ENCODE measurements around the gene GNGT2.

Gene GNGT2

DNA sequence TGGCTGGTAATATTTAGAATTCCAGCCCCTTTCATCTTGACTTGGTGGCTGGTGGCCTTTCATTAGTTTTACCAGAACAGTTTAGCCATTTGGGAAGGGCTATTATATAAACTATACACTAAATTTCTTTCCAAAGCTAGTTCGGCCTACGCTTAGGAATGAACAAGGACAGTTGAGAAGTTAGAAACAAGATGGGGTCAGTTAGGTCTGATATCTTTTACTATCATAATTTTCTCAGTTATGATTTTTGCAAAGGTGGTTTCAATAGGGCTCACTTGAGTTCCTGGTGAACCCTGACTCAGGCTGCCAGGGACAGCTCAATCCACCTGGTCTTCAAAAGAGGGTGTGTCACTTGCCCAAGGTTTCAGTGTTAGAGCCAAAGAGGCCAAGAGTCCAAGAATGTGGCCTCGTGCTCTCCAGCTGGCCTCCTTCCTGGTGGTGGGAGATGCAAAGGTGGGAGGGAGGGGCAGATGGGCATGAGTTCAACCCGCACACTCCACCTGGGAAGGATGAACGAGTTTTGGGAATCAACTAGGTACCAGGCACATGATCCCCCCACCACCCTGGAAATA is 24.2 kb upstream of the GNGT2 start:
- H3K27me3 ChIP-seq (replicated peaks; ENCODE audit: control insufficient read depth, insufficient read depth, low read length) = no peaks in the 10 kb centered on the region; the same call in 1 of the 2 replicates
- no peak for DNase-seq (ENCODE audit: extremely low read depth, insufficient read length)
- TF ChIP-seq CTCF (IDR thresholded peaks at IDR 0.05; ENCODE audit: insufficient read depth, low read length, poor library complexity, severe bottlenecking) = no peak

DNA sequence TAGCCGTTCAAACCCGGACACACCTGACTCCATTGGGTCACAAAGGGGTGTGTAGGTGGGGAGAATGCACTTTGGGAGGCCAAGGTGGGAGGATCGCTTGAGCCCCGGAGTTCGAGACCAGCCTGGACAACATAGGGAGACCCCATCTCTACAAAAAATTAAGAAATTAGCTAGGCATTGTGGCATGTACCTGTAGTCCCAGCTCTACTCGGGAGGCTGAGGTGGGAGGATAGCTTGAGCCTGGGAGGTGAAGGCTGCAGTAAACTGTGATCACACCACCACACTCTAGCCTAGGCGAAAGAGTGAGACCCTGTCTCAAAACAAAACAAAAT is 21.2 kb upstream of the GNGT2 start:
- no peak for TF ChIP-seq CTCF (IDR thresholded peaks at IDR 0.05; ENCODE audit: insufficient read depth, low read length, poor library complexity, severe bottlenecking)
- Histone ChIP-seq H3K27me3 (replicated peaks; ENCODE audit: control insufficient read depth, insufficient read depth, low read length) (no peaks in the 10 kb centered on the region; the same call in 1 of the 2 replicates), H3K4me3 (replicated peaks; ENCODE audit: low read depth, low read length) (peak overlapping the region; percentile 79), H3K36me3 (ENCODE audit: control insufficient read depth, insufficient read depth, low read length) (no peaks in the 10 kb centered on the region)
- no peak for DNase-seq (ENCODE audit: extremely low read depth, insufficient read length)

More for the DNA sequence above, 24.2 kb upstream of the GNGT2 start:
- no peak overlapping the region for H3K4me3 ChIP-seq (replicated peaks; ENCODE audit: low read depth, low read length)
- H3K36me3 ChIP-seq (ENCODE audit: control insufficient read depth, insufficient read depth, low read length) = no peaks in the 10 kb centered on the region

- DNase-seq (ENCODE audit: extremely low read depth, insufficient read length) = peak; percentile 89
- peak within 1 kb of the TSS; percentile 79 for H3K4me3 ChIP-seq (replicated peaks; ENCODE audit: low read depth, low read length)
- TF ChIP-seq CTCF (IDR thresholded peaks at IDR 0.05; ENCODE audit: insufficient read depth, low read length, poor library complexity, severe bottlenecking) = no peak
- H3K36me3 ChIP-seq (ENCODE audit: control insufficient read depth, insufficient read depth, low read length) = no peaks in the 10 kb centered on the region; the same call in 1 of the 2 replicates
- no peaks in the 10 kb centered on the region; the same call in 1 of the 2 replicates for H3K27me3 ChIP-seq (replicated peaks; ENCODE audit: control insufficient read depth, insufficient read depth, low read length)
These were observed 20.5 kb upstream of the GNGT2 start, which contains the start of gene PHOSPHO1 for GRCh38 chr17:49230636-49231562. Gene PHOSPHO1 (minus strand): TSS chr17:49230787. CDS start chr17:49226691, 4,096 bp downstream.

DNA sequence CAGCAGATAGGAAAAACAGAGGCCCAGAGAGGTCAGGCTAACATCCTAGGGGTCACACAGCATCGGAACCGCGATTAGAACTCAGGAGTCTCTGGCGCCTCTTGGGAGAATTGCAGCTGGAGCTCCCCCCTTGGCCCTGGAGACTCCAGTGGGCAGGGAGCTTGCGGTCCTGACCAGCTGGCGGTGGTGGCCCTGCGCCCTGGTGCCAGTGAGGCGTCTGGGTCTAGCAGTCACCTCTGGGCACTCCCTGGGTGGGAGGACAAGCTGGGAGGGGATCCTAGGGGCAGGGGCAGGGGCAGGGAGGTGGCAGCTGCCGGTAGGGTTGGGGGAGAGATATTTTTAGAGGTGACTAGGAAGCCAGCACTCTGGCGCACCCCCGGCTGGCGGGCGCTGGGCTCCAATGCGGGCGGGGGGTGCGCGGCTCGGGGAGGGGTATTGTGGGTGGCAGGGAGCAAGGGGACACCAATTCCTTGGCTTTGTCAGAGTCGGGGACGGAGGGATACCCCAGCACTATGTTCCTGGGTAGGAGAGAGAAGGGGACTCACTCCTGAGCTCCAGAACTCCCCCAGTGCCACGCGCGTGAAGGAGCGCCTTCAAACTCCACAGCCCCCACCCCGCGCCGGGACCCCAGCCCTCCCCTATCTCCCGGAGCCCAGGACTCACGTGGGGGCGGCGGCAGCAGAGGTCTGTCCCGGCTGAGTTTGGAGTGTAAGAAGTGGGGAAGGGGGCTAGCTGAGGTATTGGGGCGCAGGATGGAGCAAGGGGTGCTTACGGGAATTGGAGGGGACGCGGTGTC is 19.6 kb upstream of the GNGT2 start:
- DNase-seq (ENCODE audit: extremely low read depth, insufficient read length) = no peak
- no peak for TF ChIP-seq CTCF (IDR thresholded peaks at IDR 0.05; ENCODE audit: insufficient read depth, low read length, poor library complexity, severe bottlenecking)

DNA sequence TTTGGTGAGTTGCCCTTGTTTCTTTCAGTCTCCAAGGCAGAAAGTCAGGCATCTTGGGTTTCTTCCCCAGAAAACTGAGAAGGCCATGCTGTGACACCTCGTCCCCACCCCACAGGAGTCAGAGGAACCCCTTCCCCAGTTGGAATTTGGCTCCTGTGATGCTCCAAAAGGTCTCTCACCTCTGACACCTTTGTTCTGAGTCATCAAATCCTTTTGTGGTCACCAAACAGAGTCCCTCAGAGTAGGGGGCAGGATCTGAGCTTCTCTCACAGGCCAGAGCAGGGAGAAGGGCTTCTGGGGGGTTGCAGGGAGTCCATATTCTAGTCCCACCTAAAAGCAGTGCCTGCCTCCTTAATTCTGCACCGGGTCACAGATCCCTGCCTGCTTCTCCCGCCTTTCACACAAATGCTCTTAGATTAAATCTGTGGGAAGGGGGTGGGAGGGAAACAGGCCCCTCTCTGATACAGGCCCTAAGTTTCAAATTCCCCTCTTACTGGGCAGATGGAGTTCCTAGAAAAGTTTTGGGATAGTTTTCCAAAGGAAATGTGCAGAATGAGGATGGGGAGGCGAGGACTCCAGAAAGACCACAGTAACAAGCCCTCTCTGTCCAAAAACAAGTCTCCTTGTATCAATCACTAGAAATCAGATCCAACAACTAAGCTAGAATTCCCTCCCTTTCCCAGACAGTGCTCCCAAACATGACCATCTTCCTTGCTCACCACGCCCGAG is 18.9 kb upstream of the GNGT2 start:
- H3K36me3 ChIP-seq (ENCODE audit: control insufficient read depth, insufficient read depth, low read length) = no peaks in the 10 kb centered on the region; the same call in 1 of the 2 replicates
- no peak for TF ChIP-seq CTCF (IDR thresholded peaks at IDR 0.05; ENCODE audit: insufficient read depth, low read length, poor library complexity, severe bottlenecking)
- no peak overlapping the region for H3K4me3 ChIP-seq (replicated peaks; ENCODE audit: low read depth, low read length)
- no peaks in the 10 kb centered on the region; the same call in 1 of the 2 replicates for H3K27me3 ChIP-seq (replicated peaks; ENCODE audit: control insufficient read depth, insufficient read depth, low read length)
- no peak for DNase-seq (ENCODE audit: extremely low read depth, insufficient read length)

More for the DNA sequence above, 19.6 kb upstream of the GNGT2 start:
- Histone ChIP-seq H3K27me3 (replicated peaks; ENCODE audit: control insufficient read depth, insufficient read depth, low read length) (no peaks in the 10 kb centered on the region; the same call in 1 of the 2 replicates), H3K4me3 (replicated peaks; ENCODE audit: low read depth, low read length) (peak overlapping the region; percentile 79), H3K36me3 (ENCODE audit: control insufficient read depth, insufficient read depth, low read length) (no peaks in the 10 kb centered on the region; the same call in 1 of the 2 replicates)

Data from GM06990 (cell line).